Caco-2 (cell line): Measurements from ENCODE around the gene PRR33. TPM values are rescaled to one million over a fixed set of nuclear protein-coding genes. Genes with fewer than 3 reads are reported as not detected.

ENCODE experiments used
- BruUV-seq: library from RNA; stranded (reverse); fragments of 400-500 nt; replicated peaks from 2 replicates; lab custom pipeline; 2021; lab: Mats Ljungman, UMichigan
- CTCF ChIA-PET: fragments of 300-600 bp; sonication (Branson Sonifier 250); formaldehyde crosslinking; loops from one replicate; lab custom pipeline; 2022; ENCODE audit warnings: antibody characterized with exemption; lab: Charles Lee
- POLR2A ChIA-PET: fragments of 300-600 bp; sonication (Branson Sonifier 250); formaldehyde crosslinking; loops from one replicate; lab custom pipeline; 2022; ENCODE audit warnings: antibody characterized with exemption; lab: Charles Lee
- DNase-seq, 2 experiments: peaks; one replicate each; pipeline versions ENCODE4 v3.0.0 to v3.0.0-alpha.2; 2020 to 2022
- H3K27me3 ChIP-seq: replicated peaks from 2 replicates; pipeline ENCODE4 v1.6.0; 2011; ENCODE audit warnings: low read length; ENCODE audit not compliant: control insufficient read depth, insufficient read depth
- H3K36me3 ChIP-seq: 2 replicates; pipeline ENCODE4 v1.5.1; 2011; ENCODE audit warnings: low read length; ENCODE audit not compliant: control insufficient read depth, insufficient read depth
- H3K4me1 ChIP-seq: fragments of 250-450 bp; sonication (Bioruptor Pico); 2 replicates; pipeline ENCODE4 v1.5.1; 2020; ENCODE audit warnings: mild to moderate bottlenecking
- H3K4me3 ChIP-seq: 2 replicates; pipeline ENCODE4 v1.5.1; 2011; ENCODE audit warnings: low read depth, mild to moderate bottlenecking, control low read depth, low read length
- H3K9me3 ChIP-seq: fragments of 250-450 bp; sonication (Bioruptor Pico); 2 replicates; pipeline ENCODE4 v1.5.1; 2020; ENCODE audit warnings: mild to moderate bottlenecking, moderate library complexity
- H3K27ac Mint-ChIP-seq: one replicate; pipeline ENCODE4 v1.8.0; 2022; ENCODE audit warnings: mixed read lengths; ENCODE audit not compliant: unreplicated experiment
- H3K27me3 Mint-ChIP-seq: one replicate; pipeline ENCODE4 v1.8.0; 2022; ENCODE audit warnings: mixed read lengths; ENCODE audit not compliant: insufficient read depth, unreplicated experiment
- H3K36me3 Mint-ChIP-seq: one replicate; pipeline ENCODE4 v1.8.0; 2022; ENCODE audit warnings: mild to moderate bottlenecking, mixed read lengths; ENCODE audit not compliant: insufficient read depth, unreplicated experiment
- H3K4me1 Mint-ChIP-seq: one replicate; pipeline ENCODE4 v1.8.0; 2022; ENCODE audit warnings: low read depth, mixed read lengths; ENCODE audit not compliant: unreplicated experiment
- H3K4me3 Mint-ChIP-seq: one replicate; pipeline ENCODE4 v1.8.0; 2022; ENCODE audit warnings: mild to moderate bottlenecking, moderate library complexity, mixed read lengths; ENCODE audit not compliant: unreplicated experiment
- H3K9me3 Mint-ChIP-seq: one replicate; pipeline ENCODE4 v1.8.0; 2022; ENCODE audit warnings: mixed read lengths; ENCODE audit not compliant: unreplicated experiment
- CTCF ChIP-seq, 2 experiments: fragments of 200-600 bp in 1 of 2; IDR thresholded peaks; 1 replicate in 1 of 2; 2 replicates in 1 of 2; pipeline versions ENCODE4 v1.5.1 to v1.8.0; 2011 to 2022; ENCODE audit warnings: antibody characterized with exemption in 1 of 2, control low read depth in 1 of 2, inconsistent platforms in 1 of 2, low read depth in 1 of 2, low read length in 1 of 2, mild to moderate bottlenecking in 1 of 2, moderate library complexity in 1 of 2; ENCODE audit not compliant: insufficient read depth in 1 of 2, severe bottlenecking in 1 of 2, unreplicated experiment in 1 of 2
- intact Hi-C: fragments of 100-400 bp; cut with micrococcal nuclease; formaldehyde crosslinking; loops from one replicate; pipeline ENCODE4 v1.10.0; 2022; ENCODE audit not compliant: unreplicated experiment
- total RNA-seq: library from RNA; stranded (reverse); gene quantifications from 2 replicates; pipeline ENCODE4 v1.2.3, GENCODE V29; 2022

The PRR33 gene
- total RNA-seq, 1 experiment from 2014 or later = not detected

- CTCF ChIA-PET = interaction anchor here (0.8 to 1.3 kb wide), 2 partner anchors 120 to 221 kb away, joined by 4 to 7 read pairs; no protein-coding TSS in a partner anchor
- TF ChIP-seq CTCF (IDR thresholded peaks at IDR 0.05; ENCODE audit: insufficient read depth in 1 of 2, low read depth in 1 of 2, low read length in 1 of 2, severe bottlenecking in 1 of 2, unreplicated experiment in 1 of 2) = no peak
- Mint-ChIP-seq H3K27ac (no peak overlapping the region), H3K4me3 (no peak overlapping the region), H3K4me1 (no peaks in the 10 kb centered on the region), H3K36me3 (no peaks in the 10 kb centered on the region), H3K27me3 (peaks cover 2% of the 10 kb centered on the region), H3K9me3 (no peaks in the 10 kb centered on the region)
- no peak overlapping the region for H3K4me3 ChIP-seq
- no peaks in the 10 kb centered on the region; the same call in 1 of the 2 replicates for H3K27me3 ChIP-seq
- POLR2A ChIA-PET = interaction anchor here (0.6 kb wide), 1 partner anchor 505 kb away, joined by 3 read pairs; no protein-coding TSS in a partner anchor
- no peaks in the 10 kb centered on the region for H3K36me3 ChIP-seq
- H3K4me1 ChIP-seq = peaks cover 7% of the 10 kb centered on the region
- no peaks in the 10 kb centered on the region for H3K9me3 ChIP-seq
- no peak for DNase-seq
- intact Hi-C loops = no loop called here
- BruUV-seq = no TSS peak
Observed at GRCh38 chr11:1873048-1873812, 18.5 kb downstream of the PRR33 start.

- intact Hi-C loops = no loop called here
- Histone ChIP-seq H3K36me3 (no peaks in the 10 kb centered on the region), H3K9me3 (no peaks in the 10 kb centered on the region), H3K4me3 (no peak overlapping the region), H3K4me1 (peaks cover 7% of the 10 kb centered on the region), H3K27me3 (no peaks in the 10 kb centered on the region; the same call in 1 of the 2 replicates)
- BruUV-seq = no TSS peak
- H3K27me3 Mint-ChIP-seq = peaks cover 2% of the 10 kb centered on the region
- POLR2A ChIA-PET = interaction anchor here (0.6 kb wide), 1 partner anchor 506 kb away, joined by 3 read pairs; no protein-coding TSS in a partner anchor
- H3K9me3 Mint-ChIP-seq = no peaks in the 10 kb centered on the region
- H3K27ac Mint-ChIP-seq = no peak overlapping the region
- H3K4me3 Mint-ChIP-seq = no peak overlapping the region
- CTCF ChIA-PET = interaction anchor here (0.8 to 1.3 kb wide), 2 partner anchors 121 to 220 kb away, joined by 4 to 7 read pairs; no protein-coding TSS in a partner anchor
- no peak for DNase-seq
- H3K4me1 Mint-ChIP-seq = no peaks in the 10 kb centered on the region
- TF ChIP-seq CTCF (IDR thresholded peaks at IDR 0.05; ENCODE audit: insufficient read depth in 1 of 2, low read depth in 1 of 2, low read length in 1 of 2, severe bottlenecking in 1 of 2, unreplicated experiment in 1 of 2) = no peak
- no peaks in the 10 kb centered on the region for H3K36me3 Mint-ChIP-seq
Observed at GRCh38 chr11:1872267-1872985, 19.3 kb downstream of the PRR33 start.

- intact Hi-C loops = no loop called here
- POLR2A ChIA-PET = no interaction called here
Observed at GRCh38 chr11:1871531-1871930, 20.2 kb downstream of the PRR33 start.

More at GRCh38 chr11:1871531-1871930, 20.2 kb downstream of the PRR33 start:
- peaks cover 2% of the 10 kb centered on the region for H3K27me3 Mint-ChIP-seq
- Histone ChIP-seq H3K27me3 (no peaks in the 10 kb centered on the region; the same call in 1 of the 2 replicates), H3K4me1 (peaks cover 4% of the 10 kb centered on the region), H3K9me3 (no peaks in the 10 kb centered on the region), H3K4me3 (no peak overlapping the region), H3K36me3 (no peaks in the 10 kb centered on the region)
- H3K4me3 Mint-ChIP-seq = no peak overlapping the region
- no TSS peak for BruUV-seq
- no peak for DNase-seq
- H3K9me3 Mint-ChIP-seq = no peaks in the 10 kb centered on the region
- no peak overlapping the region for H3K27ac Mint-ChIP-seq
- H3K36me3 Mint-ChIP-seq = no peaks in the 10 kb centered on the region
- H3K4me1 Mint-ChIP-seq = no peaks in the 10 kb centered on the region
- CTCF ChIA-PET = interaction anchor here (1.3 kb wide), 1 partner anchor 47 kb away, joined by 6 read pairs; no protein-coding TSS in a partner anchor
- no peak for TF ChIP-seq CTCF (IDR thresholded peaks at IDR 0.05; ENCODE audit: insufficient read depth in 1 of 2, low read depth in 1 of 2, low read length in 1 of 2, severe bottlenecking in 1 of 2, unreplicated experiment in 1 of 2)
